Esophagus squamous epithelium (tissue), 5 donors: ENCODE measurements around the gene GAB2. TPM values are rescaled to one million over a fixed set of nuclear protein-coding genes. Genes with fewer than 3 reads are reported as not detected.

Experiments used
- DNase-seq: peaks from one replicate; lab custom pipeline; 2025; lab: John Stamatoyannopoulos, UW
- H3K27ac ChIP-seq, 4 donors: fragments of 200-600 bp; sonication (generic); one replicate each; pipeline ENCODE4 v1.5.1; 2016 to 2019; ENCODE audit warnings: mild to moderate bottlenecking in 1 of 4
- H3K27me3 ChIP-seq, 4 donors: fragments of 200-600 bp; sonication (generic); 1 replicate in 3 of 4; 2 replicates in 1 of 4; pipeline versions ENCODE4 v1.5.1 to v1.6.0; 2017 to 2021; ENCODE audit warnings: antibody characterized with exemption in 1 of 4
- H3K36me3 ChIP-seq, 3 donors: fragments of 200-600 bp; sonication (generic); one replicate each; pipeline ENCODE4 v1.5.1; 2016 to 2019
- H3K4me1 ChIP-seq, 3 donors: fragments of 200-600 bp; sonication (generic); one replicate each; pipeline ENCODE4 v1.5.1; 2017 to 2019
- H3K4me3 ChIP-seq, 4 donors: fragments of 200-600 bp; sonication (generic); 1 replicate in 3 of 4; 2 replicates in 1 of 4; pipeline ENCODE4 v1.5.1; 2016 to 2019; ENCODE audit warnings: mild to moderate bottlenecking in 2 of 4, moderate library complexity in 1 of 4
- H3K9me3 ChIP-seq, 3 donors: fragments of 200-600 bp; sonication (generic); one replicate each; pipeline ENCODE4 v1.5.1; 2016 to 2019
- POLR2A ChIP-seq, 4 donors: fragments of 450-650 bp; IDR thresholded peaks; one replicate each; pipeline ENCODE4 v1.6.1; 2017; ENCODE audit warnings: antibody characterized with exemption in 4 of 4, mild to moderate bottlenecking in 4 of 4, moderate library complexity in 3 of 4
- WGBS, 2 donors: methylation state at CpG; one replicate each; pipeline ENCODE4 v1.1.5; 2018; 5-methylcytosine and 5-hydroxymethylcytosine counted together
- intact Hi-C: fragments of 100-400 bp; cut with DNase I; formaldehyde crosslinking; loops from one replicate; pipeline ENCODE4 v1.15.0; 2022
- total RNA-seq, 4 donors: library from RNA; depleted of rRNA; stranded (reverse); fragments of >200 nt; gene quantifications; one replicate each; pipeline ENCODE4 v1.1.0, GENCODE V29; 2016
- TF ChIP-seq, protein P1 (sequence below), 6 experiments: fragments of 450-650 bp in 4 of 6; fragments of 200-600 bp in 2 of 6; sonication (generic) in 2 of 6; IDR thresholded peaks; one replicate each; pipeline ENCODE4 v1.5.1; 2016 to 2019; ENCODE audit warnings: antibody characterized with exemption in 6 of 6, mild to moderate bottlenecking in 4 of 6, moderate library complexity in 4 of 6
- donor health status: DM: yes; HTN: yes; CAD: no.

GAB2 gene
- total RNA-seq, 4 donors from 2014 or later = 4.6 to 23.7 (median 11.2) TPM

DNA sequence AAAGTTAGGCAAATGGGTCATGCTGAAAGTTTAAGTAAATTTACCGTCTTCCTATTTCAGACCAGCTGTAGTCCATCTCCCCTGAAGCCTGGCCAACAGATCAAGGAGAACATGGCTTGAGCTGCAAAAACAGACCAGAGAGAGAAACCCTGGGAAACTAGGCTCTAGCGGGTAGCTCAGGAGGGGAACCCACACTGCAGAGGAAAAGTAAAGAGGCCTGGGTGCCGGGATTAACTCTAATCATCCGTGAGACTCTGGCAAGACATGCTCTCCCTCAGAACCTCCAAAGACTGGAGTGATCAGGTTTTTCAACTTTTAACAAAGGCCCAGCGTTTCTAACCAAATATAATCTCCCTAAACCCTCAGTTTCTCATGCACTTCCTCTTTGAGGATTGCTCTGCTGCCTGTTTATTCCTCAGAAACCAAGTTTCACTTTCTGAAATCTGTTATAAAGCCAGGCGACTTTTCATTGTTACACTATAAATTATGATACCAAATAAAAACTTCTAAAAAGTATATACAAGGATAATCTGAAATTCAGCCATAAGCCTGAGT lies 67.5 kb downstream of the GAB2 start:
- Histone ChIP-seq H3K9me3 (no peaks in the 10 kb centered on the region), H3K36me3 (no peaks in the 10 kb centered on the region), H3K27ac (peak overlapping the region; percentile 59 to 83 (median 69)), H3K4me1 (peaks cover 31 to 88% (median 49%) of the 10 kb centered on the region in 3 donors), H3K27me3 (no peaks in the 10 kb centered on the region), H3K4me3 (peak overlapping the region in 3 of 4 donors; percentile 5 to 39 (median 20))
- no peak for TF ChIP-seq POLR2A (IDR thresholded peaks at IDR 0.05)
- TF ChIP-seq, protein P1, sequence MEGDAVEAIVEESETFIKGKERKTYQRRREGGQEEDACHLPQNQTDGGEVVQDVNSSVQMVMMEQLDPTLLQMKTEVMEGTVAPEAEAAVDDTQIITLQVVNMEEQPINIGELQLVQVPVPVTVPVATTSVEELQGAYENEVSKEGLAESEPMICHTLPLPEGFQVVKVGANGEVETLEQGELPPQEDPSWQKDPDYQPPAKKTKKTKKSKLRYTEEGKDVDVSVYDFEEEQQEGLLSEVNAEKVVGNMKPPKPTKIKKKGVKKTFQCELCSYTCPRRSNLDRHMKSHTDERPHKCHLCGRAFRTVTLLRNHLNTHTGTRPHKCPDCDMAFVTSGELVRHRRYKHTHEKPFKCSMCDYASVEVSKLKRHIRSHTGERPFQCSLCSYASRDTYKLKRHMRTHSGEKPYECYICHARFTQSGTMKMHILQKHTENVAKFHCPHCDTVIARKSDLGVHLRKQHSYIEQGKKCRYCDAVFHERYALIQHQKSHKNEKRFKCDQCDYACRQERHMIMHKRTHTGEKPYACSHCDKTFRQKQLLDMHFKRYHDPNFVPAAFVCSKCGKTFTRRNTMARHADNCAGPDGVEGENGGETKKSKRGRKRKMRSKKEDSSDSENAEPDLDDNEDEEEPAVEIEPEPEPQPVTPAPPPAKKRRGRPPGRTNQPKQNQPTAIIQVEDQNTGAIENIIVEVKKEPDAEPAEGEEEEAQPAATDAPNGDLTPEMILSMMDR (IDR thresholded peaks at IDR 0.05) = no peak
- intact Hi-C loops = no loop called here
- DNase-seq = no peak
- WGBS, 2 donors = 5 to 7% methylated on average over 6 of the region's 6 CpGs

DNA sequence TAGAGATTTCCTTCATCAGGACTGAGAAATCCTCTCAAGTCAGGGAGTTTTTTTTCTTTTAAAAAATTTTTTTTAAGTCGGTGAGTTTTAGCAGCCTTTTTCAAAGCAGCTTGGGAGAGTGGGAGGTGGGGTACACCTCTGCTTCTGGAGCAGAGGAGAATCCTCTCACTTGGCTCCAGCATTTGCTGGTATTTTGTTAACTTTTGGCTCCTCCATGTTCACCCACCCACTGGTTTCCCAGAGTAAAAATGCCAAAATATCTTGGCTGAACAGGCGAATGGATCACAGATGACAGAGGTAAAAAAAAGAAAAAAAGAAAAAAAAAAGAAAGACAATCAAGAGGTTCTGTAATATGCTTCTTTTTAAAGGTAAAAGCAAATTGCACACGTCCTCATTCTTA lies 68.0 kb downstream of the GAB2 start:
- Histone ChIP-seq H3K4me1 (peaks cover 31 to 88% (median 49%) of the 10 kb centered on the region in 3 donors), H3K36me3 (no peaks in the 10 kb centered on the region), H3K27ac (peak overlapping the region; percentile 59 to 83 (median 69)), H3K9me3 (no peaks in the 10 kb centered on the region), H3K27me3 (no peaks in the 10 kb centered on the region), H3K4me3 (peak overlapping the region in 3 of 4 donors; percentile 5 to 39 (median 20))
- WGBS, 2 donors = 20 to 25% methylated on average over 3 of the region's 3 CpGs
- no peak for DNase-seq
- TF ChIP-seq POLR2A (IDR thresholded peaks at IDR 0.05) = no peak
- TF ChIP-seq, protein P1 (IDR thresholded peaks at IDR 0.05) = no peak
- intact Hi-C loops = no loop called here

DNA sequence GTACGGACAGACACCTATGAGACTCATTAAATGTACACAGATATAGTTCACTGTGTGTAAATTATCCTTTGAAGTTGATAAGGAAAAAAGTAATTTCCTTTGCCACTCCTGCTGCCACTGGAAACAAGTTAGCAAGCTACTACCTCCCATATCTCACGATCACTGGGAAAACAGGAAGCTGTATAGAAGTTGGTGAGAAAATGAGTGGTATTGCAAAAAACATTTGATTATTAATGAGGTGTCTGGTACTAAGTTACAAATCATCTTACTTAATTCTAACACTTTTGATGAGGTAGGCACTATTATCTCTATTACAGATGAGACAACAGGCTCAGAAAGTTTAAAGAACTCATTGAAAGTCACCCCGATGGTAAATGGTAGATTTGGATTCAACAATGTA lies 68.5 kb downstream of the GAB2 start:
- 42 to 52% methylated on average over 3 of the region's 3 CpGs for WGBS, 2 donors
- DNase-seq = no peak
- no peak for TF ChIP-seq POLR2A (IDR thresholded peaks at IDR 0.05)
- TF ChIP-seq, protein P1 (IDR thresholded peaks at IDR 0.05) = no peak
- no peaks in the 10 kb centered on the region for H3K36me3 ChIP-seq
- H3K4me1 ChIP-seq = peaks cover 31 to 85% (median 49%) of the 10 kb centered on the region in 3 donors
- peak overlapping the region in 3 of 4 donors; percentile 68 to 83 (median 70) for H3K27ac ChIP-seq
- no peaks in the 10 kb centered on the region for H3K27me3 ChIP-seq
- no peaks in the 10 kb centered on the region for H3K9me3 ChIP-seq
- intact Hi-C loops = no loop called here
- no peak overlapping the region for H3K4me3 ChIP-seq

DNA sequence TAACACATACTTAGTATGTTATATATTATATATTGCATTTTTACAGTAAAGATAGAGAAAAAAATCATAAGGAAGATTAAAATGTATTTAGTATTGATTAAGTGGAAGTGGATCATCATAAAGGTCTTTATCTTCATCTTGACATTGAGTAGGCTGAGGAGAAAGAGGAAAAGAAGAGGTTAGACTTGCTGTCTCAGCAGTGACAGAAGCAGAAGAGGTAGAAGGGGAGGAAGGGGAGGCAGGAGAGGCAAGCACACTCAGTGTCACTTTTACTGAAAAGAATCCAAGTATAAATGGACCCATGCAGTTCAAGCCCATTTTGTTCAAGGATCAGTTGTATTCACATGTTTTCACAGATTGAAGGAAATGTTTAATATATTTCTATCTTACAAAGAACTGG lies 69.7 kb downstream of the GAB2 start:
- Histone ChIP-seq H3K27ac (peak overlapping the region in 1 of 4 donors; percentile 68), H3K4me1 (peaks cover 31 to 82% (median 49%) of the 10 kb centered on the region in 3 donors), H3K4me3 (no peak overlapping the region), H3K27me3 (no peaks in the 10 kb centered on the region), H3K36me3 (no peaks in the 10 kb centered on the region), H3K9me3 (no peaks in the 10 kb centered on the region)
- intact Hi-C loops = no loop called here
- no peak for DNase-seq
- TF ChIP-seq, protein P1 (IDR thresholded peaks at IDR 0.05) = no peak
- TF ChIP-seq POLR2A (IDR thresholded peaks at IDR 0.05) = no peak

DNA sequence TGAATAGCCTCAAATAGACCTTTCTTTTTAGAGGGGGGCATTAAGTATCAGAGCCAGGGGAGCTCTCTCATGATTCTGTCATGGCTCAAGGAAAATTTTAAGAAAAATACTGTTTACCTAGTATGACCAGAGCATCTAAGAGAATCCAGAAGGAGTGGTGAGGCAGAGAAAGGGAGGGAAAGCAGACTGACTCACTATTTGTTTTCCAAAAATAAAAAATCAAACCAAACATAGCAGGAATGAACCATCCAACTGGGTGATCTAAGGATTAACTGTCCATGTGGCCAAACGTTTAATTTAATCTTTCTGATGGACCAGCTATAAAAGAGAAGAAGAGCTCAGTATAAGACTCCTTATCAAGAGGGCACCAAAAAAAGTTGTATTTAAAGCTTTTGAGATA lies 70.8 kb downstream of the GAB2 start:
- H3K4me3 ChIP-seq = no peak overlapping the region
- no peaks in the 10 kb centered on the region for H3K36me3 ChIP-seq
- DNase-seq = no peak
- intact Hi-C loops = no loop called here
- no peaks in the 10 kb centered on the region for H3K9me3 ChIP-seq
- no peaks in the 10 kb centered on the region for H3K27me3 ChIP-seq
- H3K27ac ChIP-seq = no peak overlapping the region
- peaks cover 31 to 71% (median 45%) of the 10 kb centered on the region in 3 donors for H3K4me1 ChIP-seq
- TF ChIP-seq POLR2A (IDR thresholded peaks at IDR 0.05) = no peak
- TF ChIP-seq, protein P1 (IDR thresholded peaks at IDR 0.05) = no peak
- WGBS, 2 donors = 17 to 58% methylated on average over 1 of the region's 1 CpG
